ENCODE results near the gene TRIO.

TRIO gene

DNA sequence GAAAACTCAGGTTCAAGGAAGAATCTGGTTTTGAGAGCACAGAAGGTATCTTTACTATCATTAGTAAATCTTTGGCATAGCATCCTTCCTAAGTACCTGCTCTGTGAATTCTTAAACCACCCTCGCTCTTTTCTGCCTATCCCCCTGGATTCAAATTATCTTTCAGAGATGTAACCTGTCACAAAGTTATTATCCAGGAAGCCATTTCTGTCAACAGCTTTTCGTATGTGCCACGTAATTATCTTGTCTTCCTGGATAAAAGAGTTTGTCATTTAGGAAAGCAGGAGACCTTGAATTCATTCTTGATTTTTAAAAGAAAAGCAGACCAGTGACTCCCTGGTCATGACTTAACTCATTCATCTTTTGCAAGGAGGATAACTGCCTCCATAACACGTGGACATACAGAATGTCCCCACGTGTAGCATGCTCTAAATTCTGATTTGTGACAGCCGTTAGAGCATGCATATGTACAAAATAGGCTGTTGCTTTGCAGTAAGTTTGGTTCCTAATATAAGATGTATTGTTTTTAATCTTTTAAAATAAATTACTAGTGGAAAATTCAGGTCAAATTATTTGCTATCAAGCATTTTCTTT is 189.0 kb downstream of the TRIO start:
- no peak for DNase-seq (ENCODE audit: low spot score)
- ChIA-PET CTCF (no interaction called here), POLR2A (ENCODE audit: low non-redundant PET) (no interaction called here)
- TF ChIP-seq, protein P1, sequence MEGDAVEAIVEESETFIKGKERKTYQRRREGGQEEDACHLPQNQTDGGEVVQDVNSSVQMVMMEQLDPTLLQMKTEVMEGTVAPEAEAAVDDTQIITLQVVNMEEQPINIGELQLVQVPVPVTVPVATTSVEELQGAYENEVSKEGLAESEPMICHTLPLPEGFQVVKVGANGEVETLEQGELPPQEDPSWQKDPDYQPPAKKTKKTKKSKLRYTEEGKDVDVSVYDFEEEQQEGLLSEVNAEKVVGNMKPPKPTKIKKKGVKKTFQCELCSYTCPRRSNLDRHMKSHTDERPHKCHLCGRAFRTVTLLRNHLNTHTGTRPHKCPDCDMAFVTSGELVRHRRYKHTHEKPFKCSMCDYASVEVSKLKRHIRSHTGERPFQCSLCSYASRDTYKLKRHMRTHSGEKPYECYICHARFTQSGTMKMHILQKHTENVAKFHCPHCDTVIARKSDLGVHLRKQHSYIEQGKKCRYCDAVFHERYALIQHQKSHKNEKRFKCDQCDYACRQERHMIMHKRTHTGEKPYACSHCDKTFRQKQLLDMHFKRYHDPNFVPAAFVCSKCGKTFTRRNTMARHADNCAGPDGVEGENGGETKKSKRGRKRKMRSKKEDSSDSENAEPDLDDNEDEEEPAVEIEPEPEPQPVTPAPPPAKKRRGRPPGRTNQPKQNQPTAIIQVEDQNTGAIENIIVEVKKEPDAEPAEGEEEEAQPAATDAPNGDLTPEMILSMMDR (conservative IDR thresholded peaks at IDR 0.05; ENCODE audit: low read depth): no peak
- H3K27ac ChIP-seq: no peak overlapping the region

DNA sequence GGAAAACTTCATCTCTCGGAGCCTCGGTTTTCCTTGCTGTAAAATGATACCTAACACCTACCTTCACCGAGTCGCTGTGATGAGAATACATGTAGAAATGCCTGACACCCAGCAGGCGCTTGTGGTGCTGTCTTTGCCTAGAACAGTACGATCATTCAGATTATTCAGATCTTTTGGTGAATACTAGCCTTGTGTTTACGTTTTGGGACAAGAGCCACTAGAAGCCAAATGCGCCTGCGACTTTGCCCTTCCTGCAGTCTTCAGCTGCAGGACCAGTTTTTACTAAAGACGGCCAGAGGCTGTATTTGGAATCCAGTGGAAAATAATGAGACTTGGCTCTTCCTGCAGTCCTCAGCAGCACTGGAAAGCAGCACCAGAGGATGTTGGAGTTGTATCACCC is 189.6 kb downstream of the TRIO start:
- H3K27ac ChIP-seq: no peak overlapping the region
- ChIA-PET CTCF (no interaction called here), POLR2A (ENCODE audit: low non-redundant PET) (no interaction called here)
- TF ChIP-seq, protein P1 (conservative IDR thresholded peaks at IDR 0.05; ENCODE audit: low read depth): no peak
- DNase-seq (ENCODE audit: low spot score): no peak

DNA sequence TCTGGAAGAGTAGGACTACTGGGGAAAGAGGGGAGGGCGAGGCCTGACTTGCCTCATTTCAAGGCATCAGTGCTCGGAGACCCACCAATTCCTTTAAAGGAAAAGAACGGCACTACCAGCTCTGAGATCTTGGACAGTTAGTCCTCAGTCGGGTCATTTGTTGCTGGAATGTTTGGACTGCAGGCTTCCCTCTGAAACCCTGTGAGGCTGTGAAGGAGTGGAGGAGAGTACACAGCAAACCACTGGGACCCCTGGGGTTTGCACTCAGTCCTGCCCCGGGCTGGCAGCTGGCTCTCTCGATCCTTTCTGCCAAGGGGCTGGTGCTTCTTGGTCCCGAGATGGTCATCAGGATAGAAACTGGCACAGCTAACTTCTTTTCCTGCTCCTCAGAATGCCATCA is 194.5 kb downstream of the TRIO start:
- TF ChIP-seq, protein P1 (conservative IDR thresholded peaks at IDR 0.05; ENCODE audit: low read depth): no peak
- ChIA-PET POLR2A (ENCODE audit: low non-redundant PET) (no interaction called here), CTCF (interaction anchor here (1.2 kb wide), 1 partner anchor 27 kb away, joined by 5 read pairs; no protein-coding TSS in a partner anchor)
- no peak overlapping the region for H3K27ac ChIP-seq
- no peak for DNase-seq (ENCODE audit: low spot score)

DNA sequence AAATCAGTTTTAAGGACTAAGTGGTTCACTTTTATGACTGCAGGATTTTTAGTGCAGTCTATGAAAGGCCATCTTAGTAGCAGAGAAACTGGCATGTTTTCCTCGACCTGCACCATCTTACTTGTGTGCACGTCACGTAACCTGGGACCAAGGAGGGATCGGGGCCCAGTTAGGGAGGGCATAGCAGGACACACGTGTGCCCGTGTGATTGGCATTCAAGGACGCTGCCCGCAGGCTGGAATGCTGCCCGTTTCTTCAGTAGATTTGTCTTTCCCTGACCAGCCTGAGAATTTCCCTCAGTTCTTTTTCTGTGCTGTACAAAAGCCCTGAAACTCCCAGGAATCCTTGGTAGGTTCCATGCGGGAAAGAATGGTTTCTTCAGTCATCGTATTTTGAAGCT is 196.3 kb downstream of the TRIO start:
- CTCF ChIA-PET: no interaction called here

DNA sequence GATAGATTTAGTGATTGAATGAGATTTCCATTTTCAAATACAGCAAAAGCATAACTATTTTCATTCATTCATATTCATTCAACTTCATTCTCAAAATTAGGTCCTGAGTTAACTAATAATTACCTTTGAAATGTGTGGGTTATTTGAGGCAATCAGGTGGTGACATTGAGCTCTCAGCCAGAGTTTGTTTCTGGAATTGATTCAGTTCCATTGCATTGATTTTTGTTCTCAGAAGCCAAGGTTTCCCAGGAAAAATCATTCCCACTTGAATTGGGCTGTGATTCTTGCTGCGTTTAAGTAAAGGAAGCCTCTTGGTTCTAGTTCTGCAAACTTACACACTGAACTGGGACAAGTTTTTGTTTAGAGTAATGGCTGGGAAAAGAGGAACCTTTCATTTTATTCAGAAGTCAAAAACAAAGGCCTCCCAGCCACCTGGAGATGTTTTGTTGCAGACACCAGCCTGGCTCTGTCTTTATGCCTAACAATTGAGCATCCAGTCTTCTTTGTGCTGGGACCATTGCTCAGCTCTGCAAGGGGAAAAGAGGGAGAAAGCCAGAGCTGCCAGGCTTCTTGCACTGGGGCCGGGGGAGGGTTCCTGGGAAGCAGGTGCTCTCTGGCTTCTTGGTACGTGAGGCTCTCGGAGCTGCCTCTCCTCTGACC is 198.6 kb downstream of the TRIO start:
- ChIA-PET POLR2A (ENCODE audit: low non-redundant PET) (no interaction called here), CTCF (no interaction called here)
- DNase-seq (ENCODE audit: low spot score): no peak
- TF ChIP-seq, protein P1 (conservative IDR thresholded peaks at IDR 0.05; ENCODE audit: low read depth): no peak
- H3K27ac ChIP-seq: no peak overlapping the region

More for the DNA sequence above, 196.3 kb downstream of the TRIO start:
- TF ChIP-seq, protein P1 (conservative IDR thresholded peaks at IDR 0.05; ENCODE audit: low read depth): no peak
- no peak overlapping the region for H3K27ac ChIP-seq
- DNase-seq (ENCODE audit: low spot score): no peak
- POLR2A ChIA-PET (ENCODE audit: low non-redundant PET): no interaction called here

DNA sequence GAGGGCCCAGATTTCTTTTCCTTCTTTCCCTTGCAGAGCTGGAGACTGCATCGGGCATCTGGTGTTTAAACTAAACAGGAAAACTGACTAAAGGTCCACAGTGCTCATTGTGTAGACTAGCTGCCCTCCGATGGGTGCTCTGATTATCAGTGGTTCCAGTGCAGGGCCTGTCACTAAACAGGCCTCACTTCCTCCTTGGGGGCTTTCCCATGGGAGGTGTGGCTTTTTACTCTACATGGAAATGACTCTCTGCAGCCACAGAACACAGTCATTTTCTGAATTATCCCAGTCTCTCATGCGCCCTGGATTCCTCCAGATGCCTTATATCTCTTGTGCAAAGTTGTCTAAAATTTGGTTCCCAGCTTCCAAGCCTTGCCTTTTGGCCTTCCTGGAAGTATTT is 199.2 kb downstream of the TRIO start:
- CTCF ChIA-PET: no interaction called here
- DNase-seq (ENCODE audit: low spot score): no peak
- H3K27ac ChIP-seq: no peak overlapping the region
- POLR2A ChIA-PET (ENCODE audit: low non-redundant PET): no interaction called here
- TF ChIP-seq, protein P1 (conservative IDR thresholded peaks at IDR 0.05; ENCODE audit: low read depth): no peak

Measured in RWPE1 (cell line).